GM08714 (cell line): Measurements from ENCODE around the gene TRAPPC6A.

Experiments used
- H3K4me3 ChIP-seq: fragments of 200-500 bp; sonication (Bioruptor generic); 2 replicates; pipeline ENCODE4 v1.5.1; 2014; ENCODE audit warnings: mild to moderate bottlenecking, low read length, inconsistent platforms
- ZNF274 ChIP-seq: IDR thresholded peaks from 2 replicates; pipeline ENCODE4 v1.6.1; 2012; ENCODE audit warnings: mild to moderate bottlenecking, low read depth, low read length

Gene TRAPPC6A

DNA sequence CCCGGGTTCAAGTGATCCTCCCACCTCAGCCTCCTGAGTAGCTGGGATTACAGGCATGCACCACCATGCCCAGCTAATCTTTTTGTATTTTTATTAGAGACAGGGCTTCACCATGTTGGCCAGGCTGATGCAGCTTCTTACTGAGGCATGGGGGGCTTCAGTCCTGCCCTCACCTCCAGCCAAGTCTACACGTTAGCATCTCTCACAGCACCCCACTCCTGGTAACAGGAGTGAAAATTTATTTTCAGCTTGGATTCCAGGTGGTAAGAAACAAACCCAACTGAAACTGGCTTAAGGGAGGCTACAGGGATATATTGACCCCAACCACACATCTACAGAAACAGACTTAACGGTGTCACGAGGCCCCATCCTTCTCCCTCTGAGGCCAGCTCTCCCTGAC, 27.9 kb downstream of the TRAPPC6A start:
- TF ChIP-seq ZNF274: no peak
- no peak overlapping the region for H3K4me3 ChIP-seq

DNA sequence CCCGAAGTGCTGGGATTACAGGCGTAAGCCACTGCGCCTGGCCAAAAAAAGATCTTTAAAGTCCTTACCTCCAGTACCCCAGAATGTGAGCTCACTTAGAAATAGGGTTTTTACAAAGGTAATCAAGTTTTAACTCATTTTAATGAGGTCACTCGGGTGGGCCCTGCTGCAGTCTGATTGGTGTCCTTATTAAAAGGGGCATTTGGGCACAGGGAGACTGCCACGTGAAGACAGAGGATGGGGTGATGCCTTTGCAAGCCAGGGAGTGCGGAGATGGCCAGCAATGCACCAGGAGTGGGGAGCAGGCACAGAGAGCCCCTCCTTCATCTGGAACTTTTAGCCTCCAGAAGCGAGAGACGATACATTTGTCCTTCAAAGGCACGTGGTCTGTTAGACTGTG, 28.9 kb downstream of the TRAPPC6A start:
- no peak for TF ChIP-seq ZNF274
- no peak overlapping the region for H3K4me3 ChIP-seq

DNA sequence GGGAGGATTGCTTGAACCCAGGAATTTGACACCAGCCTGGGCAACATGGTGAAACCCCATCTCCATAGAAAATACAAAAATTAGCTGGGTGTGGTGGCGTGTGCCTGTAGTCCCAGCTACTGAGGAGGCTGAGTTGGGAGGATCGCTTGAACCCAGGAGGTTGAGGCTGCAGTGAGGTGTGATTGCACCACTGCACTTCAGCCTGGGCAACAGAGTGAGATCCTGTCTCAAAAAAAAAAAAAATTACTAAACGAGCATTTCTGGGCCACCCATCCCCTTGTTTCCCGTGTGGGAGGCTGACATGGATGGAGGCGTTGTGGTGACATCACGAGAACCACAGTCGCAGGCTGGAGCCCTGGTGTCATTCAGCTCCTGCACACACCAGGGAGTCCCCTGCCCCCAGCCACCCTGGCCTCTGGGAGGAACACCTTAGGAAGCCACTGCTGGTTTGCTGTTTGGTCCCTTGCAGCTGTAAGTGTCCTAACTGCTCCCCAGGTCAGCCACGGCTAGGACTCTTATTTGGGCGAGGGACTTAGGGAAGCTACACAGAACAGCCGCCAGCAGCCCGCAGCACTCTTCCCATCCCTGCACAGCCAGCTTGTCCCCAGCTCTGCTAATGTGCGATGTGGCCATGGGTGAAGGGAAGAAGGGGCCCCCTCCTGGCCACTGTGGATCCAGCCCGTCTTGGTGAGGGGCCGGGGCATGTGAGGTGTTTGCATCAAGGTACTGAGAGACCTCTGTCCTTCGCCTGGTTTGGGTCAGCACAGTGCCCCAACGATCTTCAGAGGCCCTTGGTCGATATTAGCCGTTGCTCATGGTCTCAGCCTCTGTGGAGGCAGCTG, 30.0 kb downstream of the TRAPPC6A start:
- no peak overlapping the region for H3K4me3 ChIP-seq
- no peak for TF ChIP-seq ZNF274

DNA sequence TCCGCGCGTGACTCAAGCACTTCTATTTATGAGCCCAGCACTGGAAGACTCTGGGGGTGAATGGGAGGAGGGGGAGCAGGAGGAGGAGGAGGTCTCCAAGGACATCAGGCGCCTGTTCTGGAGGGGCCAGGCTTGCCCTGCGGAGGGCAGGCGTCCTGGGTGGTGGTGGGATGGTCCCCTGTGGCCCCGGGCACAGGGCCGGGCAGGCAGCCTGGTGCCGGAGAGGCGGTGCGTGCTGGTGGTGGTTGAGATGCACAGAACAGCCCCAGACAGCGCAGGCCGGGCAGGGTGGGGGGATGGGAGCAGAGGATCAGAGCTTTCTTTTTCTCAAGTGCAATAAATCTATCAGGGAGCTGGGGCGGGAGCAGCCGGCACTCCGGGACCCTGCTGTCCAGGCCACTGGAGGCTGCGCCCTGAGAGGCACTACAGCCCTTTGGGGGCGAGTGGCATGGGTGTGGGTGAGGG, 31.3 kb downstream of the TRAPPC6A start:
- H3K4me3 ChIP-seq: no peak overlapping the region
- TF ChIP-seq ZNF274: no peak

DNA sequence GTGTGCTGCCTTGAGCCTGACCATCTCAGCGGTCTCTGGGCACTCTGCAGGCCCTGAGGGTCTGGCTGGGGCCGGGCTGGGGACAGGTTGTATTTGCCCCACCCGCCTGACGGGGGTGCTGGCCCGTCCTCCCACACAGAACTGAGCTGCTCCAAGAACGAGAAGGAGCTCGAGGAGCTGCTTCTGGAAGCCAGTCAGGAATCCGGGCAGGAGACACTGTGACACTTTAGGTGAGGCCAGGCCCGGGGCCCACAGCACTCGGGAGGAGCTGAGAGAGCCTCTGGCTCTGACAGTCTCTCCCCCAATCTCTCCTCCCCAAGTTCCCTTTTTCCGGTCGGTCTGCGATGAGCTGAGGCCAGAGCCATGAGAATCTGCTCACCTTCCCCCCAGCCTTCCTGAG, 31.8 kb downstream of the TRAPPC6A start:
- no peak overlapping the region for H3K4me3 ChIP-seq
- TF ChIP-seq ZNF274: no peak

DNA sequence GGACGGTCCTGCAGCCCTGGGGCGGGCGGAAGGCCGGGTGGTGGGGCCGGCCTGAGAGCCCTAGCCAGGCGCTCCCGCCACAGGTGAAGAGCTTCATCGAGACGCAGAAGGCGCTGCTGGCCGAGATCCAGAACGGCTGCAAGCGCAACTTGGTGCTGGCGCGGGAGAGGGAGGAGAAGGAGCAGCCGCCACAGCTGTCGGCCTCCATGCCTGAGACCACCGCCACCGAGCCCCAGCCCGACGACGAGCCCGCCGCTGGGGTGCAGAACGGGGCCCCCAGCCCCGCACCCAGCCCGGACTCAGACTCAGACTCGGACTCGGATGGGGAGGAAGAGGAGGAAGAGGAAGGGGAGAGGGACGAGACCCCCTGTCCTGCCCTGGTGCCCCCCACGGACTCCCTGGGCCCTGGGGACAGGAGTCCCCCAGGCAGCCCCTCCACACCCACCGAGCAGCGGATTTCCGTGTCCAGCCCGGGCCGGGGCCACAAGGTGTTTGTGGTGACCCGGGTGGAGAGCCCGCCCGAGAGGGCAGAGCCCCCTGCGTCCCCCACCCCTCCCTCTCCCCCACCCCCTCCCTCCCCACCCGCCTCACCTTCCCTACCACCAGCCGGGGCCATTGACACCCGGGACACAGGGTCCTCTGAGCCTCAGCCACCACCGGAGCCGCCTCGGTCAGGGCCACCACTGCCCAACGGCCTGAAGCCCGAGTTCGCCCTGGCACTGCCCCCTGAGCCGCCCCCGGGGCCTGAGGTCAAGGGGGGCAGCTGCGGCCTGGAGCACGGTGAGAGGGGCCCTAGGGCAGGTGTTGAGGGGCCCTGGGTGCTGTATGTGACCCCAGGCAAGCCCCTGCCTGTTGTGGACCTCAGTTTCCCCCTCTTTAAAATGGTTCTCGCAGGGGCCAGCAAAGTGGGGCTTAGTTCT, 32.5 kb downstream of the TRAPPC6A start:
- no peak overlapping the region for H3K4me3 ChIP-seq
- TF ChIP-seq ZNF274: no peak

DNA sequence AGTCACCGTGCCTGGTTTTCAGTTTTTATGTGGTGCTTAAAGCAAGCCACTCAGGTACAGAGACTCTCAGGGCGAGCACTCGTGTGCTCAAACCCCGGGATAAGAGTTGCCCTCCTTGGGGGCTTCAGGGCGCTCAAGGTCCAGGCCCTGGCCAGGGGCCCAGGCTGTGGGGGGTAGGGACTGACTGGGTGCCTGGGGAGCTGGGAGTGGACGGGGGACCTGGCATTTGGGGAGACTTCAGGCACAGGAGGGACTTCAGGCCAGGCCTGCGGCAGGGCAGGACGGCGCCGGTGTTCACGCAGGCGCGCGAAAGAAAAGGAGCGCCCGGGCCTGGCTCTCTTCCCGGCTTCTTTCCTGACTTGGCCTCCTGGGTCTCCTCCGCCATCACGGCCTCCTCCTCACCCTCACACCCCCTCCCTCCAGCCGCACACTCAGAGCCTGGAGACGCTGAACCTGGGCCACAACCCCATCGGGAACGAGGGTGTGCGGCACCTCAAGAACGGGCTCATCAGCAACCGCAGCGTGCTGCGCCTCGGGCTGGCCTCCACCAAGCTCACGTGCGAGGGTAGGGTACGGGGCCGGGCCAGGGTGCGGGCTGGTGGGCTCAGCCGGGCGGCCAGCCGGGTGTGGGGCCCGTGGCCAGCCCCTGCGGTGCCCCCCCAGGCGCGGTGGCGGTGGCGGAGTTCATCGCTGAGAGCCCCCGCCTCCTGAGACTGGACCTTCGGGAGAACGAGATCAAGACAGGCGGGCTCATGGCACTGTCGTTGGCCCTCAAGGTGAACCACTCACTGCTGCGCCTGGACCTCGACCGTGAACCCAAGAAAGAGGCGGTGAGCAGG, 33.4 kb downstream of the TRAPPC6A start:
- TF ChIP-seq ZNF274: no peak
- no peak overlapping the region for H3K4me3 ChIP-seq

DNA sequence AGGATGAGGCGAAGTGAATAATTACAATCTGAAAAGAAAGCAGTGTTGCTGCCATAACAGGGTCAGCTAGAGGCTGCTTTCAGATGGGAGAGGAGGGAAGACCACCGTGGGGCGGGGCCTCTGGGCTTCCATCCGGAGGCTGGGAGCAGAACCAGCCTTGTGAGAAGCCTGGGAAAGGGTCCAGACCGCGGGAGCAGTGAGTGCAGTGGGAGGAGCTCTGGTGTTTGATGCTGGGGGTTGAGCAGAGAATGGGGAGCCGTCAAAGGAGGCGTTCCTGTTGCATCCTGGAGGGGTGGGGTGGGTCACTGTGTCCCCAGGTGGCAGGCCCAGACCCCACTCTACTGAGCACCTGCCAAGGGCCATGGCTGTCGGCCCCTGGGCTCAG, 35.3 kb downstream of the TRAPPC6A start:
- no peak overlapping the region for H3K4me3 ChIP-seq
- no peak for TF ChIP-seq ZNF274

DNA sequence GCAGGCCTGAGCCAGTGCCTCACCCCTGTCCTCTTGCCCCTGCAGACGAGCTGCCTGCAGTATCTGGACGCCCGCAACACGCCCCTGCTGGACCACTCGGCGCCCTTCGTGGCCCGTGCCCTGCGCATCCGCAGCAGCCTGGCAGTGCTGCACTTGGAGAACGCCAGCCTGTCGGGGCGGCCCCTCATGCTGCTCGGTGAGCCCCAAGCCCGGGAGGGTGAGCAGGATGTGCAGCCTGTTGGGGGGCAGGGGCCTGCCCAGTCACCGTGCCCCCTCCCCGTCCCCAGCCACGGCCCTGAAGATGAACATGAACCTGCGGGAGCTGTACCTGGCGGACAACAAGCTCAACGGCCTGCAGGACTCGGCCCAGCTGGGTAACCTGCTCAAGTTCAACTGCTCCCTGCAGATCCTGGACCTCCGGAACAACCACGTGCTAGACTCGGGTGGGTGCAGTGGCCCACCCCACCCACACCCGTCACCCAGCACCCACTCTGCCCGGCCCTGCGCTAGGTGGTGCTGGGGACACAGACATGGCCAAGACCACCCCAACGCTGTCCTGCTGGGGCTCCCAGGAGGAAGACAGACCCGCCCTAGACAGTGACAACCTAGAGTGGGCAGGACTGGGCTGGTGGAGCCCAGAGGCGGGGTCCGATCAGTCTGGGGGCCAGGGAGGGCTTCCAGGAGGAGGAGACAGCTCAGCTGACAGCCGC, 35.9 kb downstream of the TRAPPC6A start:
- no peak overlapping the region for H3K4me3 ChIP-seq
- no peak for TF ChIP-seq ZNF274

DNA sequence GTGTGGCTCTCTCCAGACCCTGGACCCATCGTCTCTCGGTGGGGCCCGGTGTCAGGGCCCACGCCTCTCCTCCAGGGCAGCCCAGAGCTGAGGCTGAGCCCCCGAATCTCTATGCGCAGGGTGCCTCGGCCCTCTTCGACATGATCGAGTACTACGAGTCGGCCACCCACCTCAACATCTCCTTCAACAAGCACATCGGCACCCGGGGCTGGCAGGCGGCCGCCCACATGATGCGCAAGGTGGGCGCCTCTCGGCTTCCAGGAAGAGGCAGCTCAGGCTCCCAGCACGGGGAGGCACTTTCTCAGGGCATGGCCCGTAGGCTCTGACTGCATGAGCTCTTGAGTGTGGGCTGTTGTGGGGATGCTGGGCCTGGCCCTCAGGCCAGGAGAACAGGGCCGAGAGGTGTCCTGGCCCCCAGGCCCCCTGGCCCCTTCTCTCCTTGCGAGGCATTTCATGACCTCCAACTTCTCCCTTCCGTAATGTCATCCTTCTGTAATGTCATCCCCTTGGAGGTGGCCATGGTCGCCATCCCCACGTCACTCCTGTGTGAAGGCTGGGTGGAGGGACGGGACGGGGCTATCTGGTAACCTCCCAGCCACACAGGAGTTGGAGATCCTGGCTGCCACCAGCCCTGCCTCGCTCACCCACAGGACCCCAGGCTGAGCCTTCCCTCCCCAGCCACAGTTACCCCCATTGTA, 36.7 kb downstream of the TRAPPC6A start:
- TF ChIP-seq ZNF274: no peak
- H3K4me3 ChIP-seq: no peak overlapping the region

DNA sequence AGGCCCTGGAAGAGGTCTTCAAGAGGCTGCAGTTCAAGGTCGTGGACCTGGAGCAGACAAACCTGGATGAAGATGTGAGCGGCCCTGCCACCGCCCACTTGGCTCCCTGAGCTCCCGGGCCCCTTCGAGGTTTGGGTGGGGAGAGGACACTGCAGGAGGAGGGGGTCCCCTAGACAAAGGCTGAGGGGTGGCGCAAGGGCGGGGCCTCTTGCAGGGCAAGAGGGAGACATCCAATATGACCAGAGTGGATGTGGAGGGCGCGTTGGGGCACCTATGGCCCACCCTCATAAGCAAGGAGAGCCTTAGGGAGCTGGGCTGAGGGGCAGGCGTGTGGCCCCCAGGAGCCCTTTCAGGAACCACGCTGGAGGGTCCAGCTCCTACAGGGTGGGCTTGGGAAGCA, 37.5 kb downstream of the TRAPPC6A start:
- no peak for TF ChIP-seq ZNF274
- H3K4me3 ChIP-seq: no peak overlapping the region

DNA sequence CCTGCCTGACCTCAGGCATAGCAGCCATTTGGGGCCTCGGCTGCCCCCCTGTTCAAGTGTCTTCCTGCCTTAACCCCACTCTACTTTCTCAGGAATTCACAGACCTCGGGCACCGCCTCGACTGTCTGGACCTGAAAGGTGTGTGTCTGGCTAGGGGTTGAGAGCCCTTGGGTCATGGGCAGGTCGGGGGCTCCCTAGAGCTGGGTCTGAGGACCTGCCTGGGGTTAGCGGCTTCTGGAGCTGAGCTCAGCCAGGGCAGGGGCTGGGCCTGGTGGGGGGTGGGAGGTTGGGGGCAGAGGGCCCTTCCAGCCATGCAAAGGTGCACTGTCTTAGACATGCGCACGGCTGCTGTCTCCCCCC, 37.9 kb downstream of the TRAPPC6A start:
- no peak for TF ChIP-seq ZNF274
- H3K4me3 ChIP-seq: no peak overlapping the region
